Gastroesophageal sphincter (tissue), 4 donors: ENCODE measurements around the gene LRRTM1. TPM values are rescaled to one million over a fixed set of nuclear protein-coding genes. Genes with fewer than 3 reads are reported as not detected.
A peak's percentile ranks its signal among the peaks of the same experiment; 100 is the strongest.

Experiments used
- ATAC-seq: fragments of 150-250 bp; one replicate; pipeline ENCODE4 v1.9.1; 2016; ENCODE audit warnings: mild to moderate bottlenecking, moderate library complexity
- H3K27ac ChIP-seq, 4 donors: fragments of 200-600 bp; sonication (generic) in 3 of 4; 1 replicate in 3 of 4; 2 replicates in 1 of 4; pipeline ENCODE4 v1.5.1; 2016 to 2019
- H3K27me3 ChIP-seq: fragments of 200-600 bp; sonication (generic); one replicate; pipeline ENCODE4 v1.5.1; 2019
- H3K36me3 ChIP-seq, 2 donors: fragments of 200-600 bp; sonication (generic); one replicate each; pipeline ENCODE4 v1.5.1; 2019; ENCODE audit warnings: control low read depth in 1 of 2
- H3K4me1 ChIP-seq, 3 donors: fragments of 200-600 bp; sonication (generic); 1 replicate in 2 of 3; 2 replicates in 1 of 3; pipeline ENCODE4 v1.5.1; 2016 to 2019; ENCODE audit warnings: control low read depth in 2 of 3
- H3K4me3 ChIP-seq, 2 donors: fragments of 200-600 bp; sonication (generic); one replicate each; pipeline ENCODE4 v1.5.1; 2019; ENCODE audit warnings: mild to moderate bottlenecking in 1 of 2, moderate library complexity in 1 of 2
- H3K9me3 ChIP-seq, 3 donors: fragments of 200-600 bp; sonication (generic); one replicate each; pipeline ENCODE4 v1.5.1; 2017 to 2019; ENCODE audit warnings: control low read depth in 2 of 3
- CTCF ChIP-seq, 4 experiments: fragments of 200-600 bp in 2 of 4; fragments of 450-650 bp in 2 of 4; sonication (generic) in 1 of 4; IDR thresholded peaks; one replicate each; pipeline ENCODE4 v1.5.1; 2017 to 2019; ENCODE audit warnings: antibody characterized with exemption in 4 of 4, mild to moderate bottlenecking in 2 of 4, moderate library complexity in 2 of 4
- EP300 ChIP-seq: sonication (generic); formaldehyde crosslinking; IDR thresholded peaks from one replicate; pipeline ENCODE4 v1.6.1; 2017; ENCODE audit warnings: antibody characterized with exemption, mild to moderate bottlenecking
- POLR2A ChIP-seq, 2 donors: fragments of 450-650 bp; IDR thresholded peaks; one replicate each; pipeline ENCODE4 v1.6.1; 2017; ENCODE audit warnings: antibody characterized with exemption in 2 of 2, mild to moderate bottlenecking in 2 of 2, moderate library complexity in 1 of 2
- POLR2AphosphoS5 ChIP-seq: sonication (generic); formaldehyde crosslinking; IDR thresholded peaks from one replicate; pipeline ENCODE4 v1.6.1; 2017; ENCODE audit warnings: antibody characterized with exemption
- WGBS, 2 donors: methylation state at CpG; one replicate each; pipeline ENCODE4 v1.1.5; 2018; ENCODE audit warnings: low coverage in 1 of 2; 5-methylcytosine and 5-hydroxymethylcytosine counted together
- total RNA-seq, 4 donors: library from RNA; depleted of rRNA; stranded (reverse); fragments of >200 nt; gene quantifications; one replicate each; pipeline ENCODE4 v1.1.0, GENCODE V29; 2016

LRRTM1 gene
- total RNA-seq, 4 donors from 2014 or later: 1.2 to 4.4 (median 2.0) TPM

GRCh38 chr2:80300954-80301353 lies 3.6 kb downstream of the LRRTM1 start:
- H3K27ac ChIP-seq: no peak overlapping the region
- peaks cover 41% of the 10 kb centered on the region for H3K27me3 ChIP-seq
- H3K4me3 ChIP-seq: peak overlapping the region in 1 of 2 donors; percentile 12
- ATAC-seq: no peak
- H3K36me3 ChIP-seq: no peaks in the 10 kb centered on the region
- 0 to 40% methylated on average over 1 of the region's 1 CpG for WGBS, 2 donors
- no peaks in the 10 kb centered on the region for H3K9me3 ChIP-seq
- peaks cover 0 to 29% (median 4%) of the 10 kb centered on the region in 3 donors for H3K4me1 ChIP-seq
- no peak for TF ChIP-seq CTCF (IDR thresholded peaks at IDR 0.05)
- TF ChIP-seq EP300: no peak
- TF ChIP-seq POLR2A (IDR thresholded peaks at IDR 0.05): no peak
- no peak for TF ChIP-seq POLR2AphosphoS5

GRCh38 chr2:80300346-80300745 lies 4.2 kb downstream of the LRRTM1 start:
- ATAC-seq: no peak
- no peaks in the 10 kb centered on the region for H3K36me3 ChIP-seq
- H3K4me1 ChIP-seq: peaks cover 0 to 29% (median 4%) of the 10 kb centered on the region in 3 donors
- peaks cover 35% of the 10 kb centered on the region for H3K27me3 ChIP-seq
- H3K4me3 ChIP-seq: no peak overlapping the region
- 43 to 67% methylated on average over 1 of the region's 1 CpG for WGBS, 2 donors
- no peak overlapping the region for H3K27ac ChIP-seq
- TF ChIP-seq CTCF (IDR thresholded peaks at IDR 0.05) (no peak), EP300 (no peak)
- H3K9me3 ChIP-seq: no peaks in the 10 kb centered on the region

- no peak for TF ChIP-seq POLR2A (IDR thresholded peaks at IDR 0.05)
- no peak for TF ChIP-seq POLR2AphosphoS5
- no peak for TF ChIP-seq EP300
- no peak for TF ChIP-seq CTCF (IDR thresholded peaks at IDR 0.05)
- no peaks in the 10 kb centered on the region for H3K36me3 ChIP-seq
- H3K27ac ChIP-seq: no peak overlapping the region
- no peaks in the 10 kb centered on the region for H3K9me3 ChIP-seq
- H3K27me3 ChIP-seq: peaks cover 28% of the 10 kb centered on the region
- no peak for ATAC-seq
- H3K4me3 ChIP-seq: no peak overlapping the region
- 74 to 78% methylated on average over 3 to 5 of the region's 5 CpGs for WGBS, 2 donors
- peaks cover 0 to 24% (median 4%) of the 10 kb centered on the region in 3 donors for H3K4me1 ChIP-seq
These were observed 4.9 kb downstream of the LRRTM1 start for GRCh38 chr2:80299661-80300060.

GRCh38 chr2:80298954-80299353 lies 5.6 kb downstream of the LRRTM1 start:
- TF ChIP-seq CTCF (IDR thresholded peaks at IDR 0.05): no peak
- no peak for TF ChIP-seq POLR2AphosphoS5
- TF ChIP-seq POLR2A (IDR thresholded peaks at IDR 0.05): no peak
- TF ChIP-seq EP300: no peak
- no peak for ATAC-seq
- Histone ChIP-seq H3K4me1 (peaks cover 0 to 17% (median 4%) of the 10 kb centered on the region in 3 donors), H3K36me3 (no peaks in the 10 kb centered on the region), H3K27me3 (peaks cover 21% of the 10 kb centered on the region), H3K27ac (no peak overlapping the region), H3K4me3 (no peak overlapping the region), H3K9me3 (no peaks in the 10 kb centered on the region)
- WGBS, 2 donors: 67 to 76% methylated on average over 2 to 3 of the region's 3 CpGs

- no peak for TF ChIP-seq POLR2A (IDR thresholded peaks at IDR 0.05)
- no peak for TF ChIP-seq POLR2AphosphoS5
- no peak for TF ChIP-seq CTCF (IDR thresholded peaks at IDR 0.05)
- TF ChIP-seq EP300: no peak
- Histone ChIP-seq H3K27ac (no peak overlapping the region), H3K4me1 (peaks cover 0 to 22% (median 0%) of the 10 kb centered on the region in 3 donors), H3K36me3 (no peaks in the 10 kb centered on the region), H3K9me3 (no peaks in the 10 kb centered on the region), H3K4me3 (no peak overlapping the region), H3K27me3 (no peaks in the 10 kb centered on the region)
- ATAC-seq: no peak
These were observed 11.5 kb downstream of the LRRTM1 start for GRCh38 chr2:80293039-80293438.
